Thyroid gland (tissue), 4 donors: ENCODE data around the gene ETS1. TPM values are rescaled to one million over a fixed set of nuclear protein-coding genes. Genes with fewer than 3 reads are reported as not detected.
A peak's percentile ranks its signal among the peaks of the same experiment; 100 is the strongest.

ENCODE experiments used
- DNase-seq, 2 donors: peaks; one replicate each; pipeline ENCODE4 v3.0.0-alpha.2; 2019
- H3K27ac ChIP-seq, 3 donors: fragments of 200-600 bp; sonication (generic); 1 replicate in 2 of 3; 2 replicates in 1 of 3; pipeline ENCODE4 v1.5.1; 2016 to 2019; ENCODE audit warnings: mild to moderate bottlenecking in 1 of 3, moderate library complexity in 1 of 3
- H3K27me3 ChIP-seq: fragments of 200-600 bp; sonication (generic); one replicate; pipeline ENCODE4 v1.5.1; 2019
- H3K36me3 ChIP-seq, 2 donors: fragments of 200-600 bp; sonication (generic); one replicate each; pipeline ENCODE4 v1.5.1; 2016 to 2019
- H3K4me1 ChIP-seq, 2 donors: fragments of 200-600 bp; sonication (generic); one replicate each; pipeline ENCODE4 v1.5.1; 2017 to 2019
- H3K4me3 ChIP-seq, 3 donors: fragments of 200-600 bp; sonication (generic); replicated peaks in 1 of 3; 1 replicate in 2 of 3; 2 replicates in 1 of 3; pipeline ENCODE4 v1.5.1; 2016; ENCODE audit warnings: mild to moderate bottlenecking in 1 of 3
- H3K9me3 ChIP-seq: fragments of 200-600 bp; sonication (generic); one replicate; pipeline ENCODE4 v1.5.1; 2017
- POLR2A ChIP-seq, 2 donors: fragments of 450-650 bp; IDR thresholded peaks; one replicate each; pipeline ENCODE4 v1.6.1; 2017; ENCODE audit warnings: antibody characterized with exemption in 2 of 2, mild to moderate bottlenecking in 2 of 2, moderate library complexity in 1 of 2
- WGBS, 2 donors: methylation state at CpG; one replicate each; pipeline ENCODE4 v1.1.5; 2017; 5-methylcytosine and 5-hydroxymethylcytosine counted together
- intact Hi-C: fragments of 100-400 bp; cut with DNase I; formaldehyde crosslinking; loops from one replicate; pipeline ENCODE4 v1.15.1; 2023
- total RNA-seq, 4 donors: library from RNA; depleted of rRNA; stranded (reverse); fragments of >200 nt; gene quantifications; one replicate each; pipeline ENCODE4 v1.2.3, GENCODE V29; 2016
- TF ChIP-seq, protein P1 (sequence below), 6 experiments: fragments of 200-600 bp in 3 of 6; fragments of 450-650 bp in 3 of 6; sonication (generic) in 3 of 6; IDR thresholded peaks; one replicate each; pipeline ENCODE4 v1.5.1; 2016 to 2019; ENCODE audit warnings: antibody characterized with exemption in 6 of 6, mild to moderate bottlenecking in 2 of 6, inconsistent platforms in 1 of 6, moderate library complexity in 1 of 6

ETS1 gene
- total RNA-seq, 4 donors from 2014 or later = 38.4 to 79.4 (median 58.4) TPM

DNA sequence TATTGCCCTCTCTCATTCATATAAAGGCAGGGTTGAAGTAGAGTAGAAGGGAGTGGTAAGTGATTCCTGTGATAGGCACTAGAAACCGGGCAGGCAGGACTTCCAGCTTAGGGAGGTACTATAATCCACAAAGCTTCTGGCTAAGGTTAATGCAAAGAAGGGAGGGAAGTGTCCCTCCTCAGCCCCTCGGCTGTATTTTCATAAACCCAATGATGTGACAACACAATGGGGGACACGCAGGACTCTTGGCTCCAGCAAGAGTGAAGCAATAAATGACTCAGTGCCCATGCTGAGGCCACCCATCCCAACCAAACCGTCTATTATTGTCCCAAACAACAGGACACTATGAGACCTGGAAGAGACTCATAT lies 90.7 kb downstream of the ETS1 start:
- no peaks in the 10 kb centered on the region for H3K36me3 ChIP-seq
- no peaks in the 10 kb centered on the region for H3K27me3 ChIP-seq
- H3K27ac ChIP-seq = peak overlapping the region; percentile 53 to 74 (median 69)
- WGBS, 2 donors = 22 to 24% methylated on average over 4 of the region's 4 CpGs
- H3K9me3 ChIP-seq = no peaks in the 10 kb centered on the region
- no peak for DNase-seq
- intact Hi-C loops = no loop called here
- TF ChIP-seq, protein P1, sequence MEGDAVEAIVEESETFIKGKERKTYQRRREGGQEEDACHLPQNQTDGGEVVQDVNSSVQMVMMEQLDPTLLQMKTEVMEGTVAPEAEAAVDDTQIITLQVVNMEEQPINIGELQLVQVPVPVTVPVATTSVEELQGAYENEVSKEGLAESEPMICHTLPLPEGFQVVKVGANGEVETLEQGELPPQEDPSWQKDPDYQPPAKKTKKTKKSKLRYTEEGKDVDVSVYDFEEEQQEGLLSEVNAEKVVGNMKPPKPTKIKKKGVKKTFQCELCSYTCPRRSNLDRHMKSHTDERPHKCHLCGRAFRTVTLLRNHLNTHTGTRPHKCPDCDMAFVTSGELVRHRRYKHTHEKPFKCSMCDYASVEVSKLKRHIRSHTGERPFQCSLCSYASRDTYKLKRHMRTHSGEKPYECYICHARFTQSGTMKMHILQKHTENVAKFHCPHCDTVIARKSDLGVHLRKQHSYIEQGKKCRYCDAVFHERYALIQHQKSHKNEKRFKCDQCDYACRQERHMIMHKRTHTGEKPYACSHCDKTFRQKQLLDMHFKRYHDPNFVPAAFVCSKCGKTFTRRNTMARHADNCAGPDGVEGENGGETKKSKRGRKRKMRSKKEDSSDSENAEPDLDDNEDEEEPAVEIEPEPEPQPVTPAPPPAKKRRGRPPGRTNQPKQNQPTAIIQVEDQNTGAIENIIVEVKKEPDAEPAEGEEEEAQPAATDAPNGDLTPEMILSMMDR (IDR thresholded peaks at IDR 0.05) = no peak
- no peak for TF ChIP-seq POLR2A (IDR thresholded peaks at IDR 0.05)
- H3K4me3 ChIP-seq = no peak overlapping the region
- H3K4me1 ChIP-seq = peaks cover 42 to 78% of the 10 kb centered on the region in 2 donors

DNA sequence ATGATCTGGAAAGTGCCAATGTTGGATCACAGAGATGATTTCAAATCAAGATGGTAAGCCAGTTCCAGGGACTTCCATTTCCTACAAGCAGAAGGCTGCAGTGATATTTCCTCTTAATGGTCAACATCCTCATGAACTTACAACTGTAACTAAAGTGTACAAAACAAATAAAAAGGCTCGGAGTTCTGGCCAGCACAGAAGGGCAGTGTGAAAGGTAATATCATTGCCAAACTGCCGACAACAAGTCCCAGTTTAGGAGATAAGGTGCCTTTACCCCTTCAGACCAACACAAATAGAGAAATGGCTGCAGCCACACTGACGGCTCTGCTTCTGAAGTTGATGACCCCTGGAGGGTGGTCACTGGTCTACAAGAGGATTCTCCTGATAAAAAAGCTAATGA lies 91.1 kb downstream of the ETS1 start:
- no peaks in the 10 kb centered on the region for H3K36me3 ChIP-seq
- H3K9me3 ChIP-seq = no peaks in the 10 kb centered on the region
- WGBS, 2 donors = 41 to 51% methylated on average over 3 of the region's 3 CpGs
- intact Hi-C loops = no loop called here
- H3K27ac ChIP-seq = peak overlapping the region; percentile 53 to 74 (median 69)
- H3K4me1 ChIP-seq = peaks cover 42 to 75% of the 10 kb centered on the region in 2 donors
- DNase-seq = no peak
- H3K27me3 ChIP-seq = no peaks in the 10 kb centered on the region
- no peak overlapping the region for H3K4me3 ChIP-seq
- no peak for TF ChIP-seq POLR2A (IDR thresholded peaks at IDR 0.05)
- TF ChIP-seq, protein P1 (IDR thresholded peaks at IDR 0.05) = no peak

DNA sequence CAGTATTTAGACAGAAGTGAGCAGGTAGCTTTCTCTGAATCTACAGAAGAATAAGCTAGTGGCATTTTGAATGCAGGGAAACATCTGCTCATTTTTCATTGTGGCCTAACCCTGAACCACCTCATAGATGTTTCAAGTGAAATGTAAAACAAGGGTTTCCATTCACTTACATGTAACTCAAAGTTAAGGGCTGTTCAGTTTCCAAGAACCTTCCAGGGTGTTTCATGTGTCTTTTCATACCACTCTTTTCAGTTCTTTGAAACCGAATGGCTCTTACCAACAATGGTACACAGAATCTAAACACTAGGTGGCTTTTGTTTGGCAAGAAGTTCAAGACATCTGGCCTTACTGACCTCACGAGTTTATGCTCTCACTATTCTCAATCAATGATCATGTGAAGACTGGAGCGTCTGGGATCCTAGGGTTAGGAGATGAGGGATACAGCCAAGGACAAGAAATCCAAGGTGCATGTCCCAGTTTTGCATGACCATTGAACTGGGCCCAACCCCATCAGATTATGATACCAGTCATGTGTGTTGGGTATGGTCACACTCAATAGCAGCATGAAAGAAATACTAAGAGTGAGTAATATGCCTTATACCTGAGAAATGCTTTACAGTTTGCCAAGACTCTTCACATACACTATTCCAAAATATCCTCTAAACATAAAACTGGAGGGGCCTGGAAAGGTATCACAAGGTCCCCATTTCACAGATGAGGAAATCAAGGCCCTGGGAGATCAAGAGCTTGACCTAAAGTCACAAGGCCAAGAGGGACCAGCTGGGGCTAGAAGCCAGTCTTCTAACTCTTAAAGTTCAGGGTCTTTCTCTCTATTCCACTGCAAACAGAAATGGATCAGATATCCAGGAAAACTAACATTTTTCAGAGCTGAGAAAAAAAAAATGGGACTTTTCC lies 92.7 kb downstream of the ETS1 start:
- intact Hi-C loops = no loop called here
- Histone ChIP-seq H3K9me3 (no peaks in the 10 kb centered on the region), H3K27me3 (no peaks in the 10 kb centered on the region), H3K4me3 (no peak overlapping the region), H3K36me3 (peaks cover under 1 to 7% of the 10 kb centered on the region in 2 donors), H3K4me1 (peaks cover 36 to 59% of the 10 kb centered on the region in 2 donors), H3K27ac (peak overlapping the region in 1 of 3 donors; percentile 25)
- DNase-seq = no peak
- TF ChIP-seq POLR2A (IDR thresholded peaks at IDR 0.05) = no peak
- TF ChIP-seq, protein P1 (IDR thresholded peaks at IDR 0.05) = no peak
- 87 to 92% methylated on average over 3 of the region's 3 CpGs for WGBS, 2 donors

DNA sequence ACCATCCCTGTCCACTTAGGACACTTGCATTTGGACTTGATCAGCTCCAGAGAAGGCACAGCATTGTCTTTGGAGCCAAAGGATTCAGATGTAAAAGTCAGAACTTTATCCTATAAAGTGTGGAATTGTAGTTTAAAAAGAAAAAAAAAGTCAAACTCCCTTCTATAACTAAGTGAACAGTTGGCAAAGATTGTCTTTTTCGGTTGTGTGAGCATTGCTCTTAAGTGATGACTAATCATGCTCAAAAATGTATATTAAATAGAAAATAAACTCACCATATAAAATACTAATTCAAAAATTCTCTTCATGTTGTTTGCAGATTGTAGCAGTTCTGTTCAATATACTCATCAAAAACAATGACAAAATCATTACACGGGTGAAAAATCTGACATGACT lies 93.8 kb downstream of the ETS1 start:
- WGBS, 2 donors = 62 to 71% methylated on average over 2 of the region's 2 CpGs
- H3K36me3 ChIP-seq = peaks cover 8 to 17% of the 10 kb centered on the region in 2 donors
- no peaks in the 10 kb centered on the region for H3K9me3 ChIP-seq
- no peak overlapping the region for H3K4me3 ChIP-seq
- H3K27me3 ChIP-seq = no peaks in the 10 kb centered on the region
- TF ChIP-seq POLR2A (IDR thresholded peaks at IDR 0.05) = no peak
- TF ChIP-seq, protein P1 (IDR thresholded peaks at IDR 0.05) = no peak
- peaks cover 35 to 53% of the 10 kb centered on the region in 2 donors for H3K4me1 ChIP-seq
- intact Hi-C loops = no loop called here
- DNase-seq = no peak
- peak overlapping the region in 1 of 3 donors; percentile 45 for H3K27ac ChIP-seq
